NCI-H69 (cell line): ENCODE measurements around the gene RAP1GAP2.
"Not testable (repeated sequence)": the region's sequence is repeated elsewhere in the genome, so short reads cannot be mapped to it uniquely, and the experiment has no call there.

Source experiments
- DNase-seq: peaks from one replicate; lab custom pipeline; 2025; lab: John Stamatoyannopoulos, UW

Gene RAP1GAP2

GRCh38 chr17:2814481-2815341 is 18.5 kb downstream of the RAP1GAP2 start:
- peak; percentile 48 for DNase-seq

GRCh38 chr17:2815781-2816185 is 19.5 kb downstream of the RAP1GAP2 start:
- peak; percentile 12 for DNase-seq

GRCh38 chr17:2816688-2817087 is 20.4 kb downstream of the RAP1GAP2 start:
- no peak for DNase-seq

GRCh38 chr17:2819294-2819693 is 23.1 kb downstream of the RAP1GAP2 start:
- not testable (repeated sequence) for DNase-seq

GRCh38 chr17:2819921-2820501 is 23.8 kb downstream of the RAP1GAP2 start:
- DNase-seq, result no peak

GRCh38 chr17:2821868-2822267 is 25.6 kb downstream of the RAP1GAP2 start:
- DNase-seq, result no peak

- no peak for DNase-seq
Measured at GRCh38 chr17:2822358-2822757, 26.1 kb downstream of the RAP1GAP2 start.

GRCh38 chr17:2825253-2825970 is 29.2 kb downstream of the RAP1GAP2 start:
- DNase-seq, result no peak

- peak; percentile 70 for DNase-seq
Measured at GRCh38 chr17:2828397-2829038, 32.3 kb downstream of the RAP1GAP2 start.

GRCh38 chr17:2830678-2831077 is 34.4 kb downstream of the RAP1GAP2 start:
- DNase-seq, result no peak

- no peak for DNase-seq
Measured at GRCh38 chr17:2835780-2836179, 39.5 kb downstream of the RAP1GAP2 start.

GRCh38 chr17:2837147-2837561 is 40.9 kb downstream of the RAP1GAP2 start:
- no peak for DNase-seq

GRCh38 chr17:2841606-2842005 is 45.4 kb downstream of the RAP1GAP2 start:
- peak; percentile 7 for DNase-seq

- DNase-seq, result no peak
Measured at GRCh38 chr17:2842464-2842863, 46.2 kb downstream of the RAP1GAP2 start.

- peak; percentile 95 for DNase-seq
Measured at GRCh38 chr17:2844416-2844815, 48.2 kb downstream of the RAP1GAP2 start.

GRCh38 chr17:2847381-2848333 is 51.4 kb downstream of the RAP1GAP2 start:
- no peak for DNase-seq

GRCh38 chr17:2849327-2849670 is 53.1 kb downstream of the RAP1GAP2 start:
- DNase-seq, result no peak

- no peak for DNase-seq
Measured at GRCh38 chr17:2850991-2851390, 54.8 kb downstream of the RAP1GAP2 start.

GRCh38 chr17:2851615-2852014 is 55.4 kb downstream of the RAP1GAP2 start:
- DNase-seq, result no peak

GRCh38 chr17:2852221-2852620 is 56.0 kb downstream of the RAP1GAP2 start:
- peak; percentile 22 for DNase-seq

- DNase-seq, result no peak
Measured at GRCh38 chr17:2852729-2853282, 56.6 kb downstream of the RAP1GAP2 start.
